GM21723 (cell line): ENCODE results near the gene MEGF9.
"Not testable (repeated sequence)": the region's sequence is repeated elsewhere in the genome, so short reads cannot be mapped to it uniquely, and the experiment has no call there.

Experiments used
- ATAC-seq: cut with Tn5 transposase; IDR thresholded peaks from one replicate; pipeline ENCODE4 v1.9.1; 2021; ENCODE audit warnings: mild to moderate bottlenecking, moderate library complexity; ENCODE audit not compliant: unreplicated experiment

The MEGF9 gene

DNA sequence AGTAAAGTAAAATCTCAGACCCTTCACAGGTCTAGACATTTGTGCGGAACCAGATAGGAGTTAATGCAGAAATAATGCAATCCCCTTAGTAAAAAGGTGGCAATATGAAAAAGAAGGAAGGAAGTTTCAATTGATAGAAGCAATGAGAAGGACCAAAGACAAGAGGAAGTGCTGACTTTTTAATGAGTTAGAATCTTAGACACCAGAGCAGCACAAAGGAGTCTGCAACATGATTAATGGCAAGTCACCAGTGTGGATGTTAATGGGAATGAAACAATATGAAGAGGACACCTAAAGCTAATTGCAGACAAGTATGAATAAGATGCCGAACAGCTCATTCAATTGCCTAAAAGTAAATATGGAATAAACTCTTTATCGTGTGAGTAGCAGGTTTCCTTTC lies 50.9 kb downstream of the MEGF9 start:
- ATAC-seq, result no peak

DNA sequence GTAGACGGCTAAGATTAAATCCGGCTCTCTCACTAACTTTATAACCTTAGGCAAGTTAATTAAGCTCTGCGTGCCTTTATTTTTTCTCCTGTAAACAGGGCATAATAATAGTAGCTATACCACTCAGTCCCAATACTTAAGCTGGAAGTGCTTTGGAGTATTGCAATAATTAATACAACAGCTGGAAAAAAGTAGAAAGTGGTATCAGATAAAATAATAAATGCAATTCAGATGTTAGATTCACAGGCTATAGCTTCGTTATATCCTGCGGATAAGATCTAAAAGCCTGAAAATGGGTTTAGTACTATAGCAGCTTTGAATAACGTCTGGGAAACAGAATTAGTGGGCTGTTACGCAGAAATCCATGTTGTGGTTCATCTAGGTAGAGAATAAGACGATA lies 51.8 kb downstream of the MEGF9 start:
- no peak for ATAC-seq

DNA sequence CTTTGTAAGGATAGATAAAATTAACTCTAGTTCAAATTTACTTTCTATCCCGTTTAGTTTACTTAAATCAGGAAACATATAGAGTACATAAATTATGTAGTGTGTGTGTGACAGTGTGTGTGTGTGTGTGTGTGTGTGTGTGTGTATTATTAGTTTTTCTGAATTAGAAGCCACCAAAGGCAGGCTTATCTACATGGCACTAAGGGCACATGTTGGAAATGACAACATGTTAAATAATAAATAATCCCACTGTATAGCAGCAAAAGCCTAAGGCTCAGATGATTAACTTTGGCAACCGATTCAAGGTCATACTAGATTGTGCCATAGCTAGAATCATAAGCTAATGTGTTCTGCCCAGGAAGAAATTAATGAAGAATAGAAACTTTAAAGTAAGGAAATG lies 54.6 kb downstream of the MEGF9 start:
- no peak for ATAC-seq

DNA sequence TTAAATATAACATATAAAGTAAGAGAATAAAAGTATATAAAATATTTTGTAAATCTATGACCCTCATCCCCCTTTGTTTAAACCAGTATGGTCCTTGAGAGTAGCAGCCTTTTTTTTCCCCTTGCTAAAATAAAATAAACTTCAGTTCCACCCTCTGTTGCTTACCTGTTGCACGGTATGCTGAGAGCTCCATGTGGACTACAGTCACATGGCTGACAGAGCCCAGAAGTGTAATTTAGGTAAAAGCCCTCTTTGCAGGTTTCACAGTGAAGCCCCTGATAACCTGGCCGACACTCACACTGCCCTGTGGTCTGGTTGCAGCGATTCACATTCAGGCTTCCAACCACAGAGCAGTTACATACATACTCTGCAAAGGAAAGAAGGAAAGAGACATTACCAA lies 55.1 kb downstream of the MEGF9 start:
- ATAC-seq, result no peak

DNA sequence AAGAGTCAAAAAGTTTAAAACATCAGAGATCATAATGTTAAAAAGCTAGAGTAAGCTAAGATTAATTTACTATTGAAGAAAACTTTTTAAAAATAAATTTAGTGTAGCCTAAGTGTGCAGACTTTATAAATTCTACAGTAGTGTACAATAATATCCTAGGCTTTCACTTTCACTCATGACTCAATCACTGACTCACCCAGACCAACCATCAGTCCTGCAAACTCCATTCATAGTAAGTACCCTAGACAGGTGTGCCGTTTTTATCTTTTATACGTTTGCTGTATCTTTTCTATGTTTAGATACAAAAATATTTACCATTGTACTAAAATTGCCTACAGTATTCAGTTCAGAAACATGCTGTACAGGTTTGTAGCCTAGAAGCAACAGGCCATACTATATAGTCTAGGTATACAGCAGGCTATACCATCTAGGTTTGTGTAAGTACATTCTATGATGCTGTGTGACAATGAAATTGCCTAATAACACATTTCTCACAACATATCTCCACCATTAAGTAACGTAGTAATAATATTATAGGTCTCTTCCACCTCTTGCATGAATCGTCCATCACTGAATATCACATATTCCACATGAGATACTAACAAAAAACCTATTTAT lies 59.2 kb downstream of the MEGF9 start:
- ATAC-seq, result peak; percentile 83

DNA sequence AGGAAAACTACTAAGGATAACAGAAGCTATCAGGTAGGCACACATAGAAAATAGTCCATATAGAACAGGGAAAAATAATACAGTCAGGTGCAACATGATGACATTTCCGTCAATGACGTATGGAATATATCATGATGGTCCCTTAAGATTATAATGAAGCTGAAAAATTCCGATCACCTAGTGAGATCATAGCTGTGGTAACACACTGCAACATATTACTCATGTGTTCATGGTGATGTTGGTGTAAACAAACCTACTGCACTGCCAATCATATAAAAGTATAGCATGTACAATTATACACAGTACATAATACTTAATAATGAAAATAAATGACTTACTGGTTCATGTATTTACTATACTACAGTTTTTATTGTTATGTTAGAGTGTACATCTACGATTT lies 60.0 kb downstream of the MEGF9 start:
- ATAC-seq, result no peak

DNA sequence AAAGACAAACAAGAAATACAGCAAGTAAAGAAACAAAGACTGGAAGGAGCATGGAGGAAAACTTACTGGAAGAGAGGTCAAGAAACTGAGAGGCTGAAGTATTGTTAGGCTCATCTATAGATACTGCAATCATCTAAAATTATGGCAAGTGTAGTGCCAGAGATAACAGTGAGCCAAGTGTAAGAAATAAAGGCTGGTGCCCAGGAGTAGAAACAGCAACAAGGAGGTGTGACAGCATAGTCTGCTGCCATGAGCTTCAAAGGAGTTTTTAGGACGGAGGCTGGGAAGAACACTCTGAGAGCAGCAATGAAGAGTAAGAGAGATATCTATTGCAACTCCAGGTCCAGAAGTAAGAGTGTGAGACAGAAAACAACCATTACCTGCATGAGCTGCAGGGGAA lies 60.5 kb downstream of the MEGF9 start:
- no peak for ATAC-seq

DNA sequence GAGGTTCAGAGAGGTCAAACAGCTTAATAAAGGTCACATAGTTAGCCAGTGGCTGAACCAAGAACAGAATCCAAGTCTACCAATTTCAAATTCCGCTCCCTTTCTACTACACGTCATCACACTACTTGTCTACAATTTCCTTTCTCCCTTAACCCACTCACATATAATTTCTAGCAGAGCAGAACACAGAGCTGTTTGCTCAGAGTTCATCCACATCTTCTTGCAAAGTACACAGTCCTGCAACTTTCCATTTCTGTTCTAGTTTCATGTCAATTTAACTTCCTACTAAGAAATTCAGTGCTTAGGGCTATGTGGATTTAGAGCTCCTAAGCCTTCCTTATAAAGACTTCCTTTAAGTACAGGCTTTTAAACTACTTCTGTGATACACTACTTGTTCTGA lies 61.3 kb downstream of the MEGF9 start:
- ATAC-seq, result no peak

DNA sequence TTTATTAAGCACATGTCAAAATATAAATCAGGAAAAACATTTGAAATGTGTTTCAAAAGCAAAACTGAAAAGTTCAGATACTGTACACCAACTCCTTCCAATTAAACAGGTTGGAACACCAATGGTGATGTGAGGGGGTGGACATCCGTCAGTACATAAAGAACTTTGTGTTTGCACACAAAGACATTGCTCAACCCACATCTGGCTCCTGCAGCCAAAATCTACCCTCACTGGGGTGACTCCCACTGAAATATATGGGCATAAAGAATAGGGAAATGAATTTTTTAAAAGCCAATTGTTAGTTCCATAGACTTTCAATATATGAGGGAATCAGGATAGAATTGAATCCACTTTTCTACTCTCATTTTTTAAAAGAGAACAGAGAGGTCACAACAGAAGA lies 63.9 kb downstream of the MEGF9 start:
- no peak for ATAC-seq

DNA sequence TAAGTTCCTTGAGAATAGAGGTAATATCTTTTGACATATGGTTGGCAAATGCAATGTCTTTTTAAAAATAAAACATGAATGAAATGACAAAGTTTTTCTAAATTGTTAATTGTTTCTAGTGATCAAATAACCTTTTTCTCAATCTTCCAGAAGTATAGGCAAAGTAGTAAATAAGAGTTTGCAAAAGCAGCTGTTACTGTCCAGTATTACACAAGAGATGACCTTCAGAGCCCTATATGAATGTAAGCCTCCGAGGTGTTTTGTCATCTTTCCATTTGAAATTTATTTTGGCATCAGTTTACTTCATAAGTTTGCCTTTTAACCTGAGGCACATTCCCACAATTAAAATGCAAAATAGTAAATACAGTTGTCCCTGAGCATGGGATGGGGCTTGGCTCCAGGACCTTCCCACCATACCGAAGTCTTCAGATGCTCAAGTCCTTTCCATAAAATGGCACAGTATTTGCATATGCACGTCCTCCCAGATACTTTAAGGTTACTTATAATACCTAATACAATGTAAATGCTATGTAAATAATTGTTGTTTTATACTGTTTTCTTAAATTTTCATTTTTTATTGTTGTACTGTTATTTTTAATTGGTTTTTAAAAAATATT lies 65.6 kb downstream of the MEGF9 start:
- no peak for ATAC-seq

DNA sequence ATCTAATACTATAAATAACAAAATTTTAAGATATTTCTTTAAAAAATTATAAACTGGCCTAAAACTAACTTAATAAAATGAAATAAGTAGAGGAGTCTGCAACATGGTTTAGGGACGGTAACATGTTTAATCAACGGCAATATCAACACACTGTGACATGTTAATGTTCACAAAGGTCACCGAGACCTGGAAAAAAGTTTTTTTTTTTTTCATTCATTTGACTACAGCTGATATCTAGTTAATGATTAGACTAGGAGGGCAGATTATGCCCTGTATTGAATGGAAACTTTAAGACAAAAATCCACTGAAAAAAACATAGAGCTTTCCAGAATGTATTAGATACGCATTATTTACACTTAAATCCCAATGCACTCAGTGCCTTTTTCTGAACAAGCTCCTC lies 67.3 kb downstream of the MEGF9 start:
- no peak for ATAC-seq

DNA sequence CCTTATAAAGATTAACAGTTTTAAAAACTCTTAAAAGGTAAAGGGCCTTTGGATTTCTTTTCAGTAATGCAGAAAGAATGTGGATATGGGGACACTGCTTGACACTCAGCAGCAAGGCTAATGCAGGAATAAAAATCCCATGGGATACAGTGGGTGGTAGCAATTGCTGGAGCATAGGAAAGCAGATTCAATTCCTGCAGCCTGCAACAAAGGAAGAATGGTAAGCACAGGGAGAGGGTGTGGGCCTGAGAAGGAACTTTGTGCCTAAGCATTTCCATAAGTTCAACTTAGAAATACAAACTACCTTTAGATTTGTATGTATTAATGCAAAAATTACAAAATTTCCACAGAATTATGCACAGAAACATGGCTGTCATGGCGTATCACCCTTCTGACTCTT lies 68.5 kb downstream of the MEGF9 start:
- no peak for ATAC-seq

DNA sequence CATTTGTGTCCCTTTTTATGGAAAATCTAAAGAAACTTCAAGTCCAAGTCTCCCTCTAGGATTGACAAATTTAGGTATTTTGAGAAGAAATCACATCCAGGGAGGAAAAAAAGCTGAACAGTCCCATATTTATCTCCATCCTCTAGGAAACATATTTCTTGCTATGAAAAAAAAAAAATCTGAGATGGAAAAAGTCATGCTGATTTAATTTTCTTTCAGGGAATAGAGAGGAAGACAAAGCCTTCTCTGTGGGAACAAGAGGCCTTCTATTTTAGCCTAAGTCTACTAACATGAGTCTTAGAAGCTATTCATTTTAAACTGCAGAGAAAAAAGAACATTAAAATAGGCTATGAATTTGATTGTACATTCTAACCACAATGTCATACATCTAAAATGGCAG lies 71.2 kb downstream of the MEGF9 start:
- ATAC-seq, result no peak

DNA sequence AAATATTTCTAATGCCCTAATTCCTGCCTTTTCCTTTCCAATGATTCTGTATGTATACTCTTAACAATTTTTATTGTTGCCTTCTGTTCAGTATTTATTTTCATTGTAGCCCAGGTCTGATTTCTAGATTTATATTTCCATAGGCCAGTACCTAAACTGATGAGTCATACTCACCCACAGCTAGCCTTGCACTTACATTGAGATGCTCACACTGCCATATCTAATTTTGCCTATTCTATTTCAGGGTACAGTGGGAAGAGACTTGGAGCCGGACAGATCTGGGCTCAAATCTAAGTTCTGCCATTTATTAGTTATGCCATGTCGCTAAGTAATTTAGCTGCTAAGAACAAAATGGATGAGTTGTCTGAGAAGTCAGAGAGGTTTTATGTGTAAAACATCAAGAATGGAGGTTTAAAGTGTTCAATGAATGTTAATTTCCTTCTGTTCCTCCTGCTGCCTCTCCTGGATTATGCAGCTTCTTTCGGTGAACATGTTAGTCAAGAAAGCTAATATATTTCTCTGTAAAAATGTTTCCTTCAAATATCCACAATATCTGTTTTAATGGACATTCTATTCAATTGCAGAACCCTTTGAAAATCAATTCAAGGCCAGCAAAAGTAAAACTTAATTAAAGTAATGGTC lies 72.0 kb downstream of the MEGF9 start:
- no peak for ATAC-seq

DNA sequence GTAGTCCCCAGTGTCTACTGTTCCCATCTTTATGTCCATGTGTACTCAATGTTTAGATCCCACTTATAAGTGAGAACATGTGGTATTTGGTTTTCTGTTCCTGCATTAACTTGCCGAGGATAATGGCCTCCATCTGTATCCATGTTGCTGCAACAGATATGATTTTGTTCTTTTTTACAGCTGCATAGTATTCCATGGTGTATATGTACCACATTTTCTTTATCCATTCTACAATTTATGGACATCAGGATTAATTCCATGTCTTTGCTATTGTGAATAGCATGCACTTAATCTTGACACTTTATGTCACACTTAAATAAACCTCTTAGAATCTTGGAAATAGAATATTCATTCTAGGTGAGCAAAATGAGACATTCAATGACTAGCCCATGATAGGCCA lies 73.4 kb downstream of the MEGF9 start:
- not testable (repeated sequence) for ATAC-seq

DNA sequence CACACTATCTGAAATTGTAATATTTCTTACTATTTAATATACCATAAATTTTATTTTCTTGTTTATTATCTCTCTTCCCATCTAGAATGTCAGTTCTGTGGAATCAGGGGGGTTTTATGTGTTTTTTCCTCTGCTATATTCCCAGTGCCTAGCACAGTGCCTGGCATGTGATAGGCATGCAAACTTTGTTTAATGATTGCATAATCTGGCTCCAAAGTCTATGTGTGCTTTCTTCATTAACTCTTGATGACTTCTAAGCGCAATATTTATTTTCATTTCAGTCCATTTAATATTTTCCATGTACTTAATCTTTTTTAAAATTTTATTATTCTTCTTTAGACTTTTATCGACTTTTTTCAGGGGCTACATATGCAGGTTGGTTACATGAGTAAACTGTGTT lies 73.9 kb downstream of the MEGF9 start:
- no peak for ATAC-seq

DNA sequence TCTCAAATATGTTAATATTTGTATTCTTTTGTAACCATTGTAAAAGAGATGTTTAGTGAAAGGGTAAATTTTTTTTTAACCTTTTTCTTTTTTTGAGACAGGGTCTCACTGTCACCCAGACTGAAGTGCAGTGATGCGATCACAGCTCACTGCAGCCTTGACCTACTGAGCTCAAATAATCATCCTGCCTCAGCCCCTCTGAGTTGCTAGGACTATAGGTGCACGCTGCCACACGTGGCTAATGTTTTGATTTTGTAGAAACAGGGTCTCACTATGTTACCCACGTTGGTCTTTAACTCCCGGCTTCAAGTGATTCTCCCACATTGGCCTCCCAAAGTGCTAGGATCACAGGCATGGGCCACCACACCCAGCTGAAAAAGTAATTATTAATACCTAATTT lies 76.4 kb downstream of the MEGF9 start:
- no peak for ATAC-seq

DNA sequence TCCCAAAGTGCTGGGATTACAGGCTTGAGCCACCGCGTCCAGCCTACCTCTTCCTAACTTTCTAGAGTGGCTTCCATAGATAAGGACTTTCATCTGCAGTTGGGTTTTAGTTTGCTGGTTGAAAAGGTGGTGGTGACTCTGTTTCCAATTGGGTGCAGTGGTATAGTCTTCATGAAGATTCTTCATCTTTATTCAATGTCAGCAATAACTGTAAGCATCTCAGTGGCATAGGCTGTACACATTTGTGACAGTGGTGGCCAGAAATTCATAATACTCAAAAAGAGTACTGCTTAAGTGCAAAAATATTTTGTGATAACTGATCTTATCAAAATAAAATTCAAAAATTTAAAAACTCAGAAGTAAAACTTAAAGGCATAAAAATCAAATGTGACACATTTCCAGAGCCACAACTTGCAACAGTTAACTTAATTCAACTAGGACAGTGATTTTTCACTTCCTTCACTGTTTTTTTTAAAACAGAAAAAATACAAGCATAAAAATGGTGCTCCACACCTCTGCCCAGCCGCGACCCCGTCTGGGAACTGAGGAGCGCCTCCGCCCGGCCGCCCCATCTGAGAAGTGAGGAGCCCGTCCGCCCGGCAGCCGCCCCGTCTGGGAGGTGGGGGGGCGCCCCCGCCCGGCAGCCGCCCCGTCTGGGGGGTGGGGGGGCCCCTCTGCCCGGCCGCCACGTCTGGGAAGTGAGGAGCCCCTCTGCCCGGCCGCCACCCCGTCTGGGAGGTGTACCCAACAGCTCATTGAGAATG lies 77.9 kb downstream of the MEGF9 start:
- no peak for ATAC-seq

DNA sequence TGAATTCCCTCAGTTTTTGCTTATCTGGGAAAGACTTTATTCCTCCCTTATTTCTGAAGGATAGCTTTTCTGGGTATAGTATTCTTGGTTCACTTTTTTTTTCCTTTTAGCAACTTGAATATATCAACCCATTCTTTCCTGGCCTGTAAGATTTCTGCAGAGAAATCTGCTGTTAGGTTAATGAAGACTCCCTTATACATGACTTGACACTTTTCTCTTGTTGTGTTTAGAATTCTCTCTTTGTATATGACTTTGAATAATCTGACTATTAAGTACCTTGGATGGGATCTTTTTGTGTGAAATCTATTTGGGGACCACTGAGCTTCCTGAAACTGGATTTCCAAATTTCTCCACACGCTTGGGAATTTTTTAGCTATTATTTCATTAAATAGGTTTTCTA lies 79.3 kb downstream of the MEGF9 start:
- ATAC-seq, result no peak

DNA sequence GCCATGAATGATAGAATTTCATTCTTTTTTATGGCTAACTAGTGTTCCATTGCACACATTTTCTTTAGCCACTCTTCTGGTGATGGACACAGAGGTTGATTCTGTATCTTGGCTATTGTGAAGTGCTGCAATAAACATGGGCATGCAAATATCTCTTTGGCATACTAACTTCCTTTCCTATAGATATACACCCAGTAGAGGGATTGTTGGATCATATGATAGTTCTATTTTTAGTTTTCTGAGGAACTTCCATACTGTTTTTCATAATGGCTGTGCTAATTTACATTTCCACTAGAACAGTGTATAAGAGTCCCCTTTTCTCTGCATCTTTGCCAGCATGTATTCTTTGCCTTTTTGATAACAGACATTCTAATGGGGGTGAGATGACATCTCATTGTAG lies 83.9 kb downstream of the MEGF9 start:
- ATAC-seq, result no peak

DNA sequence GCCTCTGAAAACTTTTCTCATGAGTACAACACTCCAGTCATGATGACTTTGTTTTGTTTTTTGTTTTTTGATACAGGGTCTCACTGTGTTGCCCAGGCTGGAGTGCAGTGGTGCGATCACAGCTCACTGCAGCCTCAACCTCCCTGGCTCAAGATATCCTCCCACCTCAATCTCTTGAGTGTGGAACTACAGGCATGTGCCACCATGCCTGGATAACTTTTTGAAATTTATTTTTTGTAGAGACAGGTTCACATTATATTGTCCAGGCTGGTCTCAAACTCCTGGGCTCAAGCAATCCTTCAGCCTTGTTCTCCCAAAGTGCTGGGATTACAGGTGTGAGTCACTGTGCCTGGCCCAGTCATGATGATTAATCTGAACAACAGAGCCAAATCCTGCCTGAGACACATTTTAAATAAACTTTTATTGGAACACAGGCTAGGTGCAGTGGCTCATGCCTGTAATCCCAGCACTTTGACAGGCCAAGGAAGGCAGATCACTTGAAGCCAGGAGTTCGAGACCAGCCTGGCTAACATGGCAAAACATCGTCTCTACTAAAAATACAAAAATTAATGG lies 85.3 kb downstream of the MEGF9 start:
- not testable (repeated sequence) for ATAC-seq
